Colon (tissue), 2 donors: Measurements from ENCODE around the gene ZNF185.
"Not testable (repeated sequence)": the region's sequence is repeated elsewhere in the genome, so short reads cannot be mapped to it uniquely, and the experiment has no call there.

Experiments
- FAIRE-seq: peaks from 2 replicates; lab custom pipeline; 2012; peaks lifted over from hg19 to GRCh38; lab: Jason Lieb, UNC
- donor health status: control.
- donor health status: control.

Gene ZNF185

GRCh38 chrX:152895724-152896420 is 2.0 kb upstream of the ZNF185 start:
- no peak for FAIRE-seq

GRCh38 chrX:152896450-152896849 is 1.4 kb upstream of the ZNF185 start:
- no peak for FAIRE-seq

- no peak for FAIRE-seq
Measured at GRCh38 chrX:152898442-152898841, 575 bp downstream of the ZNF185 start.

GRCh38 chrX:152899111-152899873 is 1.4 kb downstream of the ZNF185 start:
- FAIRE-seq = no peak

- FAIRE-seq = no peak
Measured at GRCh38 chrX:152899874-152900719, 2.2 kb downstream of the ZNF185 start.

- no peak for FAIRE-seq
Measured at GRCh38 chrX:152900937-152901445, 3.1 kb downstream of the ZNF185 start.

- no peak for FAIRE-seq
Measured at GRCh38 chrX:152901816-152902501, 4.1 kb downstream of the ZNF185 start.

- FAIRE-seq = no peak
Measured at GRCh38 chrX:152902502-152902820, 4.6 kb downstream of the ZNF185 start.

GRCh38 chrX:152903589-152903988 is 5.7 kb downstream of the ZNF185 start:
- FAIRE-seq = no peak

- no peak for FAIRE-seq
Measured at GRCh38 chrX:152904151-152905080, 6.5 kb downstream of the ZNF185 start.

GRCh38 chrX:152905081-152905420 is 7.2 kb downstream of the ZNF185 start:
- no peak for FAIRE-seq

- no peak for FAIRE-seq
Measured at GRCh38 chrX:152907084-152907651, 9.3 kb downstream of the ZNF185 start.

- no peak for FAIRE-seq
Measured at GRCh38 chrX:152908486-152908885, 10.6 kb downstream of the ZNF185 start.

- not testable (repeated sequence) for FAIRE-seq
Measured at GRCh38 chrX:152910018-152910417, 12.2 kb downstream of the ZNF185 start.

- no peak for FAIRE-seq
Measured at GRCh38 chrX:152912106-152912505, 14.2 kb downstream of the ZNF185 start.

GRCh38 chrX:152912641-152913040 is 14.8 kb downstream of the ZNF185 start:
- FAIRE-seq = no peak

- FAIRE-seq = no peak
Measured at GRCh38 chrX:152913346-152913745, 15.5 kb downstream of the ZNF185 start.

GRCh38 chrX:152913910-152914309 is 16.0 kb downstream of the ZNF185 start:
- no peak for FAIRE-seq

GRCh38 chrX:152915541-152916241 is 17.8 kb downstream of the ZNF185 start:
- no peak for FAIRE-seq
